GM23338 (cell line): Measurements from ENCODE around the gene RIC8B. TPM values are rescaled to one million over a fixed set of nuclear protein-coding genes. Genes with fewer than 3 reads are reported as not detected.

Source experiments
- ATAC-seq: fragments of 200-7000 bp; cut with Tn5 transposase; 3 replicates; pipeline ENCODE4 v1.9.1; 2020
- DNase-seq: peaks from one replicate; pipeline ENCODE4 v3.0.0-alpha.2; 2015; ENCODE audit warnings: low spot score
- H2AFZ ChIP-seq: fragments of 200-600 bp; sonication (generic); 2 replicates; pipeline ENCODE4 v1.8.0; 2016; ENCODE audit warnings: antibody characterized with exemption, mild to moderate bottlenecking, moderate library complexity
- H3F3A ChIP-seq: fragments of 200-600 bp; sonication (generic); replicated peaks from 2 replicates; pipeline ENCODE4 v1.8.0; 2017; ENCODE audit warnings: antibody characterized with exemption, mixed run types, low read depth
- H3K27ac ChIP-seq: fragments of 200-600 bp; sonication (generic); 2 replicates; pipeline ENCODE4 v1.6.1; 2016; ENCODE audit warnings: low read depth
- H3K27me3 ChIP-seq: fragments of 200-600 bp; sonication (generic); 2 replicates; pipeline ENCODE4 v1.8.0; 2016; ENCODE audit warnings: mild to moderate bottlenecking, mixed run types, moderate library complexity; ENCODE audit not compliant: insufficient read depth
- H3K36me3 ChIP-seq: fragments of 200-600 bp; sonication (generic); 2 replicates; pipeline ENCODE4 v1.8.0; 2016; ENCODE audit warnings: mild to moderate bottlenecking; ENCODE audit not compliant: insufficient read depth
- H3K4me1 ChIP-seq: fragments of 200-600 bp; sonication (generic); 2 replicates; pipeline ENCODE4 v1.8.0; 2016; ENCODE audit warnings: mild to moderate bottlenecking, moderate library complexity; ENCODE audit not compliant: insufficient read depth
- H3K4me2 ChIP-seq: fragments of 200-600 bp; sonication (generic); 2 replicates; pipeline ENCODE4 v1.7.1; 2017; ENCODE audit warnings: mixed run types
- H3K4me3 ChIP-seq: fragments of 200-600 bp; sonication (generic); 2 replicates; pipeline ENCODE4 v1.6.1; 2016; ENCODE audit warnings: mixed run types
- H3K79me2 ChIP-seq: fragments of 200-600 bp; sonication (generic); replicated peaks from 2 replicates; pipeline ENCODE4 v1.8.0; 2017; ENCODE audit warnings: mild to moderate bottlenecking; ENCODE audit not compliant: insufficient read depth
- H3K9me2 ChIP-seq: fragments of 200-600 bp; sonication (generic); 2 replicates; pipeline ENCODE4 v1.8.0; 2017; ENCODE audit not compliant: insufficient read depth
- H4K20me1 ChIP-seq: fragments of 200-600 bp; sonication (generic); replicated peaks from 2 replicates; pipeline ENCODE4 v1.8.0; 2017; ENCODE audit warnings: mild to moderate bottlenecking; ENCODE audit not compliant: insufficient read depth
- H3K27ac Mint-ChIP-seq: 2 replicates; pipeline ENCODE4 v1.8.0; 2020; ENCODE audit warnings: inconsistent platforms, mild to moderate bottlenecking, moderate library complexity, mixed read lengths
- H3K27me3 Mint-ChIP-seq: 3 replicates; pipeline ENCODE4 v1.8.0; 2022; ENCODE audit warnings: low read depth, mild to moderate bottlenecking, moderate library complexity, mixed read lengths, inconsistent platforms; ENCODE audit not compliant: insufficient read depth, poor library complexity
- H3K36me3 Mint-ChIP-seq: 3 replicates; pipeline ENCODE4 v1.8.0; 2021; ENCODE audit warnings: low read depth, mild to moderate bottlenecking, inconsistent platforms, moderate library complexity, mixed read lengths
- H3K4me1 Mint-ChIP-seq: 3 replicates; pipeline ENCODE4 v1.8.0; 2020; ENCODE audit warnings: mild to moderate bottlenecking, inconsistent platforms, mixed read lengths
- H3K4me3 Mint-ChIP-seq: 3 replicates; pipeline ENCODE4 v1.8.0; 2021; ENCODE audit warnings: moderate library complexity, mild to moderate bottlenecking, inconsistent platforms, mixed read lengths
- H3K9me3 Mint-ChIP-seq: 3 replicates; pipeline ENCODE4 v1.8.0; 2020; ENCODE audit warnings: moderate library complexity, mild to moderate bottlenecking, inconsistent platforms, mixed read lengths
- CREB1 ChIP-seq: fragments of 250-450 bp; sonication (Bioruptor Pico); IDR thresholded peaks from 2 replicates; pipeline ENCODE4 v1.5.0; 2020; ENCODE audit warnings: low read depth, mild to moderate bottlenecking, moderate library complexity
- EZH2 ChIP-seq: fragments of 200-600 bp; sonication (generic); IDR thresholded peaks from one replicate; pipeline ENCODE4 v1.8.0; 2017; ENCODE audit warnings: antibody characterized with exemption, mild to moderate bottlenecking, low read depth; ENCODE audit not compliant: unreplicated experiment
- EZH2phosphoT487 ChIP-seq: fragments of 200-600 bp; sonication (generic); IDR thresholded peaks from one replicate; pipeline ENCODE4 v1.8.1; 2018; ENCODE audit warnings: antibody characterized with exemption; ENCODE audit not compliant: unreplicated experiment
- JUNB ChIP-seq: IDR thresholded peaks from one replicate; pipeline ENCODE4 v1.6.1; 2016; ENCODE audit warnings: antibody characterized with exemption; ENCODE audit not compliant: unreplicated experiment
- NANOG ChIP-seq: IDR thresholded peaks from 2 replicates; pipeline ENCODE4 v1.6.1; 2016; ENCODE audit warnings: antibody characterized with exemption, borderline replicate concordance
- POLR2AphosphoS5 ChIP-seq: IDR thresholded peaks from 2 replicates; pipeline ENCODE4 v1.6.1; 2016; ENCODE audit warnings: antibody characterized with exemption, low read depth
- REST ChIP-seq: IDR thresholded peaks from one replicate; pipeline ENCODE4 v1.6.1; 2018; ENCODE audit warnings: antibody characterized with exemption; ENCODE audit not compliant: unreplicated experiment
- STAT1 ChIP-seq: IDR thresholded peaks from one replicate; pipeline ENCODE4 v1.6.1; 2016; ENCODE audit warnings: antibody characterized with exemption; ENCODE audit not compliant: unreplicated experiment
- ZNF114 ChIP-seq: fragments of 250-450 bp; sonication (Bioruptor Pico); IDR thresholded peaks from 2 replicates; pipeline ENCODE4 v1.5.0; 2020; ENCODE audit warnings: mild to moderate bottlenecking, moderate library complexity
- ZNF331 ChIP-seq: fragments of 250-450 bp; sonication (Bioruptor Pico); IDR thresholded peaks from 2 replicates; pipeline ENCODE4 v1.5.0; 2020; ENCODE audit warnings: low read depth, mild to moderate bottlenecking, moderate library complexity
- ZNF462 ChIP-seq: fragments of 250-450 bp; sonication (Bioruptor Pico); IDR thresholded peaks from 2 replicates; pipeline ENCODE4 v1.5.0; 2020; ENCODE audit warnings: mild to moderate bottlenecking, moderate library complexity
- polyA plus RNA-seq: library from polyadenylated mRNA; unstranded; fragments of >200 nt; fragmentation: Nextera tagmentation; extraction: Ambion mirVana; gene quantifications from 2 replicates; pipeline ENCODE4 v1.2.1, GENCODE V29; 2016
- total RNA-seq: library from RNA; depleted of rRNA; stranded (reverse); fragments of >200 nt; shearing (Covaris generic); gene quantifications from 2 replicates; pipeline ENCODE4 v1.2.3, GENCODE V29; 2014
- TF ChIP-seq, protein P1 (sequence below): IDR thresholded peaks from 2 replicates; pipeline ENCODE4 v1.6.1; 2016; ENCODE audit warnings: antibody characterized with exemption
- TF ChIP-seq, protein P2 (sequence below), 2 experiments: fragments of 200-600 bp in 1 of 2; sonication (generic) in 1 of 2; conservative IDR thresholded peaks; 2 replicates each; pipeline versions ENCODE4 v1.5.1 to v1.6.1; 2016 to 2017; ENCODE audit warnings: antibody characterized with exemption in 2 of 2, low read depth in 2 of 2, mild to moderate bottlenecking in 2 of 2, moderate library complexity in 1 of 2

The RIC8B gene
- total and polyA plus RNA-seq, 2 experiments from 2014 or later: 12.3 to 25.5 TPM

GRCh38 chr12:106924268-106924861, 149.9 kb downstream of the RIC8B start:
- Histone ChIP-seq H3K79me2 (no peaks in the 10 kb centered on the region), H3K27ac (no peak overlapping the region), H3K4me3 (no peak overlapping the region), H3K27me3 (no peaks in the 10 kb centered on the region), H3K4me1 (peaks cover 5% of the 10 kb centered on the region; the same call in 1 of the 2 replicates), H3F3A (no peaks in the 10 kb centered on the region), H2AFZ (no peak overlapping the region), H3K9me2 (peaks cover 3% of the 10 kb centered on the region; the same call in 1 of the 2 replicates), H3K36me3 (no peaks in the 10 kb centered on the region), H4K20me1 (no peaks in the 10 kb centered on the region), H3K4me2 (no peak overlapping the region)
- DNase-seq (no peak), ATAC-seq (no peak)
- H3K27me3 Mint-ChIP-seq: no peaks in the 10 kb centered on the region
- peaks cover 5% of the 10 kb centered on the region; the same call in 2 of the 3 replicates for H3K36me3 Mint-ChIP-seq
- H3K27ac Mint-ChIP-seq: no peak overlapping the region
- TF ChIP-seq JUNB (no peak), ZNF462 (no peak), REST (no peak), STAT1 (no peak), POLR2AphosphoS5 (no peak), EZH2 (no peak), NANOG (no peak), EZH2phosphoT487 (no peak), ZNF331 (no peak), ZNF114 (CRISPR knock-in tag) (no peak), CREB1 (CRISPR knock-in tag) (no peak)
- TF ChIP-seq, protein P1, sequence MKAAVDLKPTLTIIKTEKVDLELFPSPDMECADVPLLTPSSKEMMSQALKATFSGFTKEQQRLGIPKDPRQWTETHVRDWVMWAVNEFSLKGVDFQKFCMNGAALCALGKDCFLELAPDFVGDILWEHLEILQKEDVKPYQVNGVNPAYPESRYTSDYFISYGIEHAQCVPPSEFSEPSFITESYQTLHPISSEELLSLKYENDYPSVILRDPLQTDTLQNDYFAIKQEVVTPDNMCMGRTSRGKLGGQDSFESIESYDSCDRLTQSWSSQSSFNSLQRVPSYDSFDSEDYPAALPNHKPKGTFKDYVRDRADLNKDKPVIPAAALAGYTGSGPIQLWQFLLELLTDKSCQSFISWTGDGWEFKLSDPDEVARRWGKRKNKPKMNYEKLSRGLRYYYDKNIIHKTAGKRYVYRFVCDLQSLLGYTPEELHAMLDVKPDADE: no peak
- TF ChIP-seq, protein P2, sequence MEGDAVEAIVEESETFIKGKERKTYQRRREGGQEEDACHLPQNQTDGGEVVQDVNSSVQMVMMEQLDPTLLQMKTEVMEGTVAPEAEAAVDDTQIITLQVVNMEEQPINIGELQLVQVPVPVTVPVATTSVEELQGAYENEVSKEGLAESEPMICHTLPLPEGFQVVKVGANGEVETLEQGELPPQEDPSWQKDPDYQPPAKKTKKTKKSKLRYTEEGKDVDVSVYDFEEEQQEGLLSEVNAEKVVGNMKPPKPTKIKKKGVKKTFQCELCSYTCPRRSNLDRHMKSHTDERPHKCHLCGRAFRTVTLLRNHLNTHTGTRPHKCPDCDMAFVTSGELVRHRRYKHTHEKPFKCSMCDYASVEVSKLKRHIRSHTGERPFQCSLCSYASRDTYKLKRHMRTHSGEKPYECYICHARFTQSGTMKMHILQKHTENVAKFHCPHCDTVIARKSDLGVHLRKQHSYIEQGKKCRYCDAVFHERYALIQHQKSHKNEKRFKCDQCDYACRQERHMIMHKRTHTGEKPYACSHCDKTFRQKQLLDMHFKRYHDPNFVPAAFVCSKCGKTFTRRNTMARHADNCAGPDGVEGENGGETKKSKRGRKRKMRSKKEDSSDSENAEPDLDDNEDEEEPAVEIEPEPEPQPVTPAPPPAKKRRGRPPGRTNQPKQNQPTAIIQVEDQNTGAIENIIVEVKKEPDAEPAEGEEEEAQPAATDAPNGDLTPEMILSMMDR (conservative IDR thresholded peaks at IDR 0.05; ENCODE audit: low read depth in 2 of 2): no peak
- peaks cover 5% of the 10 kb centered on the region for H3K4me1 Mint-ChIP-seq
- peaks cover 10% of the 10 kb centered on the region; the same call in 2 of the 3 replicates for H3K9me3 Mint-ChIP-seq
- no peak overlapping the region for H3K4me3 Mint-ChIP-seq
